Lung (tissue), 12 donors: Measurements from ENCODE around the gene ANKRD13A. TPM values are rescaled to one million over a fixed set of nuclear protein-coding genes. Genes with fewer than 3 reads are reported as not detected.
A peak's percentile ranks its signal among the peaks of the same experiment; 100 is the strongest.

Experiments used
- ATAC-seq: fragments of 200-7000 bp; cut with Tn5 transposase; one replicate; pipeline ENCODE4 v1.9.1; 2020; ENCODE audit warnings: moderate number of reproducible peaks; ENCODE audit not compliant: insufficient read depth, low FRiP score
- DNase-seq, 3 donors: peaks; one replicate each; pipeline ENCODE4 v3.0.0-alpha.2; 2013 to 2017
- H3K27ac ChIP-seq, 2 donors: one replicate each; pipeline ENCODE4 v1.5.1; 2013; ENCODE audit warnings: mild to moderate bottlenecking in 2 of 2, moderate library complexity in 2 of 2, control low read depth in 1 of 2, inconsistent platforms in 1 of 2, low read depth in 1 of 2, low read length in 1 of 2
- H3K27me3 ChIP-seq, 3 donors: one replicate each; pipeline ENCODE4 v1.5.1; 2013; ENCODE audit warnings: low read length in 2 of 3; ENCODE audit not compliant: control insufficient read depth in 3 of 3, insufficient read depth in 3 of 3
- H3K36me3 ChIP-seq, 4 donors: one replicate each; pipeline ENCODE4 v1.5.1; 2013; ENCODE audit warnings: low read length in 4 of 4, mild to moderate bottlenecking in 1 of 4, moderate library complexity in 1 of 4; ENCODE audit not compliant: control insufficient read depth in 4 of 4, insufficient read depth in 4 of 4
- H3K4me1 ChIP-seq, 5 donors: one replicate each; pipeline ENCODE4 v1.5.1; 2013; ENCODE audit warnings: low read length in 5 of 5, mild to moderate bottlenecking in 2 of 5, moderate library complexity in 1 of 5; ENCODE audit not compliant: control insufficient read depth in 5 of 5, insufficient read depth in 5 of 5
- H3K4me3 ChIP-seq: one replicate; pipeline ENCODE4 v1.5.1; 2013; ENCODE audit warnings: mild to moderate bottlenecking, control low read depth, moderate library complexity
- H3K9ac ChIP-seq, 2 donors: one replicate each; pipeline ENCODE4 v1.5.1; 2013; ENCODE audit warnings: low read length in 2 of 2, control low read depth in 1 of 2; ENCODE audit not compliant: insufficient read depth in 1 of 2
- H3K9me3 ChIP-seq, 4 donors: one replicate each; pipeline ENCODE4 v1.5.1; 2013; ENCODE audit warnings: low read length in 3 of 4, mild to moderate bottlenecking in 1 of 4, moderate library complexity in 1 of 4; ENCODE audit not compliant: control insufficient read depth in 4 of 4, insufficient read depth in 3 of 4
- CTCF ChIP-seq: IDR thresholded peaks from 2 replicates; pipeline ENCODE4 v1.5.1; 2012; ENCODE audit warnings: mild to moderate bottlenecking; ENCODE audit errors: control extremely low read depth, extremely low read depth
- WGBS, 2 donors: extraction: QIAGEN DNeasy Blood & Tissue Kit; methylation state at CpG; one replicate each; pipeline ENCODE4 v1.1.7; 2013; 5-methylcytosine and 5-hydroxymethylcytosine counted together
- polyA plus RNA-seq, 2 donors: library from polyadenylated mRNA; stranded (reverse); fragments of 200-250 nt; gene quantifications; one replicate each; pipeline ENCODE4 v1.2.1, GENCODE V29; 2013
- total RNA-seq, 2 donors: library from RNA; depleted of rRNA in 1 of 2; stranded (reverse); fragments of >200 nt in 1 of 2; gene quantifications; one replicate each; pipeline ENCODE4 v1.2.1, GENCODE V29; 2014 to 2021
- donor health status: control.
- donor health status: control.
- donor health status: Bipolar disorder and iron deficiency.
- donor health status: healthy.
- donor health status: DM: yes; HTN: yes; CAD: no.

Gene ANKRD13A
- total and polyA plus RNA-seq, 4 donors = 21.6 to 83.0 (median 53.8) TPM

- no peak for TF ChIP-seq CTCF
- DNase-seq (no peak), ATAC-seq (no peak)
- Histone ChIP-seq H3K36me3 (peaks cover 6 to 30% (median 22%) of the 10 kb centered on the region in 4 donors), H3K27ac (no peak overlapping the region), H3K4me1 (peaks cover 0 to 3% (median 0%) of the 10 kb centered on the region in 5 donors), H3K9ac (no peak overlapping the region), H3K4me3 (no peak overlapping the region), H3K27me3 (no peaks in the 10 kb centered on the region), H3K9me3 (no peaks in the 10 kb centered on the region)
- WGBS, 2 donors = 92 to 94% methylated on average over 10 of the region's 10 CpGs
These were observed 11.0 kb upstream of the ANKRD13A start for GRCh38 chr12:109988274-109988673.

- DNase-seq (no peak), ATAC-seq (no peak)
- 77 to 79% methylated on average over 8 of the region's 8 CpGs for WGBS, 2 donors
- H3K9me3 ChIP-seq = no peaks in the 10 kb centered on the region
- H3K9ac ChIP-seq = no peak overlapping the region
- peak overlapping the region in 1 of 2 donors; percentile 46 for H3K27ac ChIP-seq
- peaks cover 0 to 3% (median 0%) of the 10 kb centered on the region in 5 donors for H3K4me1 ChIP-seq
- no peak overlapping the region for H3K4me3 ChIP-seq
- H3K36me3 ChIP-seq = peaks cover 5 to 24% (median 17%) of the 10 kb centered on the region in 4 donors
- no peak for TF ChIP-seq CTCF
- no peaks in the 10 kb centered on the region for H3K27me3 ChIP-seq
These were observed 10.3 kb upstream of the ANKRD13A start for GRCh38 chr12:109988903-109989302.

GRCh38 chr12:109989380-109989779, 9.8 kb upstream of the ANKRD13A start:
- Histone ChIP-seq H3K4me1 (peaks cover 0 to 4% (median 0%) of the 10 kb centered on the region in 5 donors), H3K4me3 (no peak overlapping the region), H3K36me3 (peaks cover 5 to 24% (median 15%) of the 10 kb centered on the region in 4 donors), H3K27ac (peak overlapping the region in 1 of 2 donors; percentile 46), H3K9ac (no peak overlapping the region), H3K9me3 (no peaks in the 10 kb centered on the region), H3K27me3 (no peaks in the 10 kb centered on the region)
- DNase-seq (no peak), ATAC-seq (no peak)
- 73 to 85% methylated on average over 5 of the region's 5 CpGs for WGBS, 2 donors
- TF ChIP-seq CTCF = no peak

GRCh38 chr12:109991586-109991985, 7.6 kb upstream of the ANKRD13A start:
- Histone ChIP-seq H3K4me1 (peaks cover 0 to 13% (median 4%) of the 10 kb centered on the region in 5 donors), H3K9ac (no peak overlapping the region), H3K4me3 (no peak overlapping the region), H3K27ac (no peak overlapping the region), H3K9me3 (no peaks in the 10 kb centered on the region), H3K27me3 (no peaks in the 10 kb centered on the region), H3K36me3 (peaks cover 5 to 16% (median 13%) of the 10 kb centered on the region in 4 donors)
- ATAC-seq (no peak), DNase-seq (no peak)
- no peak for TF ChIP-seq CTCF
- 94 to 98% methylated on average over 5 of the region's 5 CpGs for WGBS, 2 donors
